ENCODE measurements around the gene BICC1. TPM values are rescaled to one million over a fixed set of nuclear protein-coding genes. Genes with fewer than 3 reads are reported as not detected.

The BICC1 gene
- total RNA-seq, 1 experiment from 2014 or later = 15.2 TPM

- DNase-seq = no peak
- Histone ChIP-seq H3K27me3 (no peaks in the 10 kb centered on the region), H3K9me3 (no peaks in the 10 kb centered on the region; the same call in 1 of the 2 replicates), H3K4me3 (no peak overlapping the region), H3K36me3 (no peaks in the 10 kb centered on the region)
Observed at GRCh38 chr10:58721601-58722281, 209.1 kb downstream of the BICC1 start.

GRCh38 chr10:58723186-58723585, 210.5 kb downstream of the BICC1 start:
- Histone ChIP-seq H3K36me3 (no peaks in the 10 kb centered on the region), H3K9me3 (no peaks in the 10 kb centered on the region; the same call in 1 of the 2 replicates), H3K27me3 (no peaks in the 10 kb centered on the region), H3K4me3 (no peak overlapping the region)
- DNase-seq = no peak

- no peak for DNase-seq
- Histone ChIP-seq H3K4me3 (no peak overlapping the region), H3K27me3 (no peaks in the 10 kb centered on the region), H3K36me3 (no peaks in the 10 kb centered on the region), H3K9me3 (no peaks in the 10 kb centered on the region; the same call in 1 of the 2 replicates)
Observed at GRCh38 chr10:58723966-58724365, 211.3 kb downstream of the BICC1 start.

GRCh38 chr10:58724781-58725180, 212.1 kb downstream of the BICC1 start:
- Histone ChIP-seq H3K9me3 (peaks cover 3% of the 10 kb centered on the region), H3K4me3 (no peak overlapping the region), H3K36me3 (peaks cover under 1% of the 10 kb centered on the region; the same call in 1 of the 2 replicates), H3K27me3 (no peaks in the 10 kb centered on the region)
- no peak for DNase-seq

GRCh38 chr10:58725901-58726300, 213.2 kb downstream of the BICC1 start:
- no peak for DNase-seq
- Histone ChIP-seq H3K27me3 (no peaks in the 10 kb centered on the region), H3K9me3 (peaks cover 12% of the 10 kb centered on the region), H3K4me3 (no peak overlapping the region), H3K36me3 (peaks cover 3% of the 10 kb centered on the region; the same call in 1 of the 2 replicates)

- Histone ChIP-seq H3K9me3 (peaks cover 17% of the 10 kb centered on the region), H3K4me3 (no peak overlapping the region), H3K27me3 (no peaks in the 10 kb centered on the region), H3K36me3 (peaks cover 3% of the 10 kb centered on the region; the same call in 1 of the 2 replicates)
- DNase-seq = no peak
Observed at GRCh38 chr10:58727633-58728032, 215.0 kb downstream of the BICC1 start.

- Histone ChIP-seq H3K4me3 (no peak overlapping the region), H3K27me3 (no peaks in the 10 kb centered on the region), H3K9me3 (peaks cover 17% of the 10 kb centered on the region), H3K36me3 (peaks cover 3% of the 10 kb centered on the region; the same call in 1 of the 2 replicates)
- no peak for DNase-seq
Observed at GRCh38 chr10:58731276-58731675, 218.6 kb downstream of the BICC1 start.

GRCh38 chr10:58733436-58733835, 220.8 kb downstream of the BICC1 start:
- no peak for DNase-seq
- peaks cover 19% of the 10 kb centered on the region for H3K9me3 ChIP-seq
- H3K36me3 ChIP-seq = peaks cover 3% of the 10 kb centered on the region; the same call in 1 of the 2 replicates
- no peaks in the 10 kb centered on the region for H3K27me3 ChIP-seq
- H3K4me3 ChIP-seq = no peak overlapping the region

GRCh38 chr10:58734116-58734515, 221.4 kb downstream of the BICC1 start:
- Histone ChIP-seq H3K9me3 (peaks cover 19% of the 10 kb centered on the region), H3K27me3 (no peaks in the 10 kb centered on the region), H3K36me3 (peaks cover 3% of the 10 kb centered on the region; the same call in 1 of the 2 replicates), H3K4me3 (no peak overlapping the region)
- DNase-seq = peak; percentile 21

- Histone ChIP-seq H3K4me3 (no peak overlapping the region), H3K36me3 (peaks cover 3% of the 10 kb centered on the region; the same call in 1 of the 2 replicates), H3K27me3 (no peaks in the 10 kb centered on the region), H3K9me3 (peaks cover 18% of the 10 kb centered on the region)
- no peak for DNase-seq
Observed at GRCh38 chr10:58734664-58735063, 222.0 kb downstream of the BICC1 start.

- no peaks in the 10 kb centered on the region for H3K27me3 ChIP-seq
- peaks cover 14% of the 10 kb centered on the region for H3K9me3 ChIP-seq
- H3K4me3 ChIP-seq = no peak overlapping the region
- no peaks in the 10 kb centered on the region for H3K36me3 ChIP-seq
- no peak for DNase-seq
Observed at GRCh38 chr10:58735087-58735486, 222.4 kb downstream of the BICC1 start.

- Histone ChIP-seq H3K36me3 (no peaks in the 10 kb centered on the region), H3K27me3 (no peaks in the 10 kb centered on the region), H3K4me3 (no peak overlapping the region), H3K9me3 (peaks cover 2% of the 10 kb centered on the region; the same call in 1 of the 2 replicates)
- no peak for DNase-seq
Observed at GRCh38 chr10:58740620-58741369, 228.1 kb downstream of the BICC1 start.

- H3K4me3 ChIP-seq = no peak overlapping the region
- no peaks in the 10 kb centered on the region for H3K27me3 ChIP-seq
- DNase-seq = no peak
- H3K36me3 ChIP-seq = no peaks in the 10 kb centered on the region
- H3K9me3 ChIP-seq = peaks cover 2% of the 10 kb centered on the region; the same call in 1 of the 2 replicates
Observed at GRCh38 chr10:58741673-58742072, 229.0 kb downstream of the BICC1 start.

GRCh38 chr10:58742141-58742540, 229.5 kb downstream of the BICC1 start:
- no peak for DNase-seq
- H3K36me3 ChIP-seq = no peaks in the 10 kb centered on the region
- no peaks in the 10 kb centered on the region for H3K27me3 ChIP-seq
- H3K4me3 ChIP-seq = no peak overlapping the region
- peaks cover 2% of the 10 kb centered on the region; the same call in 1 of the 2 replicates for H3K9me3 ChIP-seq

GRCh38 chr10:58743466-58744115, 230.9 kb downstream of the BICC1 start:
- Histone ChIP-seq H3K36me3 (no peaks in the 10 kb centered on the region), H3K27me3 (no peaks in the 10 kb centered on the region), H3K4me3 (no peak overlapping the region), H3K9me3 (no peaks in the 10 kb centered on the region; the same call in 1 of the 2 replicates)
- DNase-seq = no peak

GRCh38 chr10:58746474-58747185, 234.0 kb downstream of the BICC1 start:
- no peaks in the 10 kb centered on the region for H3K36me3 ChIP-seq
- no peak for DNase-seq
- H3K9me3 ChIP-seq = no peaks in the 10 kb centered on the region; the same call in 1 of the 2 replicates
- H3K27me3 ChIP-seq = no peaks in the 10 kb centered on the region
- no peak overlapping the region for H3K4me3 ChIP-seq

Data from MG63 (cell line).